HG02870 (cell line): ENCODE measurements around the gene PDE4B.
"Not testable (repeated sequence)": the region's sequence is repeated elsewhere in the genome, so short reads cannot be mapped to it uniquely, and the experiment has no call there.

ENCODE experiments used
- ATAC-seq: cut with Tn5 transposase; IDR thresholded peaks from one replicate; pipeline ENCODE4 v1.9.1; 2021; ENCODE audit warnings: mild to moderate bottlenecking, moderate library complexity; ENCODE audit not compliant: unreplicated experiment

Gene PDE4B

DNA sequence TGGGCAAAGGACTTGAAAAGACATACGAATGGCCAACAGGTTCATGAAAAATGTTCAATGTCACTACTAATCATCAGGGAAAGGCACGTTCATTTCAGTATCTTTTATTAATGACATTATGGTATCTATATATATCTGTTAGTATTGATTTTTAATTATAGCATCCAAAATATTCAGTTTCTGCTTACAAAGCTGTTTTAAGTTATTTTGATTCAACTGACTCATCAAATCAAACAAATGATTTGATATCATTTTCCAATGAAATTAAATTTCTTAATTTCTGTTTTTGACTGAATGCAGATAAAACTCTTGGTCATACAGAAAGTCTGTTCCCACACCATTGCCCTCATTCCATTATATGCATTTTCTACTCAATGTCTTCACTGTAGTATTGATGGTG lies 315.9 kb downstream of the PDE4B start:
- no peak for ATAC-seq

DNA sequence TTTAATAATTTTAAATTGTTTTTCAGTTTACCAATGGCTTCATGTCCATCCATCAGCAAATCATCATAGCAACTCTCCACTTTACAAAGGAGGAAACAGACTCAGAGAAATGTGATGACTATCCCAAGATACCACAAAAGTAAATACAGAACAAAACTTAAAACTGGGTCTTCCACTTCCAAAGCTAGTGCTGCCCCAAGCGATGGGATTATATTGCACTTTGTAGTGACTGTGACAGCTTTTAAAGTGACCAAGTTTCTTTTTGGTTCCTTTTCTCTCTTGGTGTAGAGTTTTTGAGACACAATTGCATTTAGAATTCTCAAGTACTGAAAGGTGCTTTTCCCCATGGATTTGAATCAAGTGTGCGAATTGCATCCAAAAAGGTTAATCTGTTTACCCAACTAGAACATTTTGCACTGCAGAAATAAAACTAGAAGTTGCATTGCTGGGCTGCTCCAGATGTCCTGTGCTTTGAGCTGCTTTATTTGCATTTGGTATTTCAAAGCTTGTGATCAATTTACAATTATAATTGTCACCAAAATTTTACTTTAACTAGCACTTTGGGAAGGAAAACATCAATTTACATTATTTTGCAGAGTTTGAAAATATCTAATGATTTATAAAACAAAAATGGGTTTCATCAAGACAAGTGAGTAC lies 320.2 kb downstream of the PDE4B start:
- no peak for ATAC-seq

DNA sequence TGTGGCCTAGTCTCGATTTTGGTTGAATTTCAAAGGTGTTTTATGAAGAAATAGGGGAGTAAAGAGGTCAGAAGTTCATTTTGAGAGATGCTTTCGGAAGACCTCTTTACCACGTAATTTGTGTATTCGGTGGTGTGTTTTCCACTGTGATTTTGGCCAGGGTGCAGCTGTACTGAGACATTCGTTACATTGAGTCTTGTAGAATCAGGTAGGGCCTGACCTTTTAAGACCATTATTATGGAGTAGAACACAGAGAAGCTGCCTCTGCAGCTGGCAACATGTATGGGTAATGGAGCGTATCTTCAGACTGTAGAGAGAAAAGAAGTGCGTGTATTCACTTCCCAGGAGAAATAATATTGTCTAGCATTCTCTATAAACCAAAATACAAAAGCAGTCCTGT lies 326.5 kb downstream of the PDE4B start:
- peak; percentile 95 for ATAC-seq

GRCh38 chr1:66124670-66125069 lies 332.0 kb downstream of the PDE4B start:
- ATAC-seq: no peak

- not testable (repeated sequence) for ATAC-seq
These were observed 335.9 kb downstream of the PDE4B start for GRCh38 chr1:66128641-66129040.

GRCh38 chr1:66132324-66132723 lies 339.6 kb downstream of the PDE4B start:
- no peak for ATAC-seq

GRCh38 chr1:66134004-66134403 lies 341.3 kb downstream of the PDE4B start:
- no peak for ATAC-seq

- no peak for ATAC-seq
These were observed 342.5 kb downstream of the PDE4B start for GRCh38 chr1:66135161-66135560.

DNA sequence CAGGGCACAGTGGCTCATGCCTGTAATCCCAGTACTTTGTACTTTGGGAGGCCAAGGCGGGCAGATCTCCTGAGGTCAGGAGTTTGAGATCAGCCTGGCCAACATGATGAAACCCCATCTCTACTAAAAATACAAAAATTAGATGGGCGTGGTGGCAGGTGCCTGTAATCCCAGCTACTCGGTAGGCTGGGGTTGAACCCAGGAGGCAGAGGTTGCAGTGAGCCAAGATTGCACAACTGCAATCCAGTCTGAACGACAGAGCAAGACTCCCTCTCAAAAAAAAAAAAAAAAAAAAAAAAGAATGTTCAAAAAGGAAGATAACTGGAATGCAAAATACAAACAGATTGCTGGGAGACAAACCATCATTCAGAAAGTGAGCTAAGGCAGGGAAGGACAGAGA lies 343.7 kb downstream of the PDE4B start:
- not testable (repeated sequence) for ATAC-seq

DNA sequence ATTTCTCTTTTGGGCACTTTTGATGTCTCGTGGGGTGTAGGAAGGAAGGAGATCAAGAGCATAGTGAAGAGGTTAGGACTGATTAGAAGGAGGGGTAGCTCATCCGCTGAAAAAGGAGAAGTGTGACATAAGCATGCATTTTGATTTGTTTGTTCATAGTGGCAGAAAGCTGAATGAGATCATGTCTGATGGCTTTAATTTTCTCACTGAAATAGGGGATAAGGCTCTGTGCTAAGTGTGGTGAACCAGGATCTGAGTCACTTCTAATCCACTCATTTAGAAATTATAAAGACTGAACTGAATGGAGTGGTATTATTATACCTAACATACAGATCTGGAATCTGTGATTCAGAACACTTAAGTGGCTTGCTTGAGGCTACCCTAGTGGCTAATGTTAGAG lies 344.5 kb downstream of the PDE4B start:
- no peak for ATAC-seq

DNA sequence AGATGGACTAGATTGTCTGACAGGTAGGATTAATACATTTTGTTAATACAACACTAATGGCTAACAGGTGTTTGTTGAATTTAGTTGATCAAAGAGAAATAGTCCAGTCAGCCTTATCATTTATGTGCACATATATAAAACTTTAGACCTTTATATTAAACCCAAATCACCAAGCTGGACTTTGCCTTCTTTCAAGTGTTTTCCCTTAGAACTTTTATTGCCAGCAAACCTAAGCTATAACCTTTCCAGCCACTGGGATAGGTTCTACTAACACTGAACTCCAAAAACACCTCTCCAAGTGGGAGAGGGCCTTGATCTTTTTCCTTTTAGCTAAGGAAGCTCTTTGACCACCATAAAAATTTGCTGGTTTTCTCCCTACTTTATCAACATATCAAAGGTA lies 345.9 kb downstream of the PDE4B start:
- ATAC-seq: no peak

- no peak for ATAC-seq
These were observed 347.4 kb downstream of the PDE4B start for GRCh38 chr1:66140072-66140471.

DNA sequence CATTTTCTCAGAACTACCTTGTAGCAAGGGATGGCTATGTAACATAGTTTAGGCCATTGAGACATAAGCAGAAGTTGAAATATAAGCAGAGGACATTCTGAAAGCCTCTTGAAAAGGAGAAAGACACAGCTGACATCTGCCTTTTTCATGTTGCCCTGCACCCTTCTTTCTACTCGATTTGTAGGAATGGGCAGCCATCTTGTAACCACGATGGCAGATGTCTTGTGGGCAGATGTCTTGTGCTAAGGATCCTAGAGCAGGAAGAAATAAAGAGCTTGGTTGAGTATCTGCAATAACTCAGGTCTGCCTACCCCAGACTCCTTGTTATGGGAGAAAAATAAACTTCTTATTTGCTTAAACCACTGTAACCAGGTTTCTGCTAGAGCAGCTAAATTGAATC lies 351.0 kb downstream of the PDE4B start:
- ATAC-seq: no peak

DNA sequence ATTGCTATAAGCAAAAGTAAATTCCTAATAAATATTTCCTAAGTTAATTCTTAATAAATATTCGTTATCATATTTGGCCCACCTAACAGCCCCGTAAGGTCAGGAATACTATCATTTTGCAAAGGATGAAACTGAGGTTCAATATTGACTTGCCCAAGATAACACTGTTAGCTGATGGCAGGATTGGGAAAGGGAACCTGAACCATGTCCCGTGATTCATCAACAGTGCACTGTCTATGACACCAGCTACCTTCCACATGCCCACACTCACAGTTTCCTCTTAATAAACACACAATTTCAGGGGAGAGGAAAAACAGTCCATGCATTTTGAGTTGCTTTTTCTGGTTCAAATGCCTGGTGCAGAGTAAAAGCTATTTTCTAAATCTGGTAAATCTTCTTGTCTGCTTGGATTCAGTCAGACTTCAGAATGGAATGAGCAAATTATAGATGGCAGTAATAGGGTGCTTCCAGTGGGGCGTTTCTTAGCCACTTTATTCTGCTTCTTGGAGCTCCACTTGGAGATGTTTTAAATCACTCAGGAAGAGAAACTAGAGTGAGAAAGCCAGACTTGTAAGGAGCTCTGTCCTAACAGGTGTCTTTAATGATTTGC lies 354.6 kb downstream of the PDE4B start:
- ATAC-seq: no peak

DNA sequence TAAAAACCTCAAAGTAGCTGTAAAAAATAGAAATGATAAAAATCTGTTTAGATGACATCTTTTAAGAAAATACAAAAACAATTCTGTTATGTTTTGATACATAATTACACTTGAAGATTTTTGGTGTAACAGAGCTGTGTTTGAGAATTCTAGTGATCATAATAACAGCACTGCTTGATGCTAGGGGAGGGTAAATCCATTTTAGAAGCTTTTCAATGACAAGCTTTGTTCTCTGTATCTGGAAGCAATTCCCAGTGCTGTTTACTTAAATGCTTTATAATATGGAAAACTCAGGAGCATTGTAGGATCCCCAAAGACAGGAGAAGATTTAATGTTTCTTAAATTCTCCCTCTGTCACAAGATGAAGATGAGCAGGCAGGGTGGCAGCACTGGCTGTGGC lies 359.3 kb downstream of the PDE4B start:
- no peak for ATAC-seq

DNA sequence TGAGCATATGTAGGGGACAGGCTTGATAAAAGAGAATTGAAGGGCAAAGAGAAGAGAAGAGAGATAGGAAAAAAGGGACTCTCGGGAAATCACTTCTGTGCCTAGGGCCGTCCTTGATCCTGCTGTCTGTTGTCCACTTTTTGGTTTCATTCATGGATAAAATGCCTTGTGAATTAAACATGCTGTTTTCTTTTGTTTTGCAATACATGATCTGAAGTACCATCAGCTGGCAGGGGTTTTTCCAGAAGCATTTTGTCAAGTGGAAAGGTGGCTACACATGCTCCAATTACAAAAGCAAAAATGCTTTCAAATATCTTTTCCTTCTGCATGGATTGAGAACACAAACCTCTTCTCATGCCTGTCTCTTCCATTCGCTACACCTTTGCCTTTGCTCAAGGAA lies 361.7 kb downstream of the PDE4B start:
- no peak for ATAC-seq

DNA sequence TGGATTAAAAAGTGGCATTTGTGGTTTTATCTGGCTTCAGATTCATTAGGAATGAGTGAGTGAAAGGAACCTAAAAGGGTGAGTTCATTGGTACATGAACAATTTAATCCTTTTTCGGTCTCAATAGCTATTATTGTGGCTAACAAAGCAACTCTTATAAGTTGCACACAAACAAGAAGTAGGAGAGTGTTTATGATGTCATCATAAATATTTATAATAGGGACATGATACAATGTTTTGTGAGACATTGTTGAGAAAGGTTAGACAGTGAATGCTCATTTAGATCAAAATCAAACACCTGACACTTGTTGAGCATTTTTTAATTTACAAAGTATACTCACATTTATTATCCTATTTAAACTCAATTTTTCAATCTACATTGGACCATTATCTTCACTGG lies 363.4 kb downstream of the PDE4B start:
- no peak for ATAC-seq

DNA sequence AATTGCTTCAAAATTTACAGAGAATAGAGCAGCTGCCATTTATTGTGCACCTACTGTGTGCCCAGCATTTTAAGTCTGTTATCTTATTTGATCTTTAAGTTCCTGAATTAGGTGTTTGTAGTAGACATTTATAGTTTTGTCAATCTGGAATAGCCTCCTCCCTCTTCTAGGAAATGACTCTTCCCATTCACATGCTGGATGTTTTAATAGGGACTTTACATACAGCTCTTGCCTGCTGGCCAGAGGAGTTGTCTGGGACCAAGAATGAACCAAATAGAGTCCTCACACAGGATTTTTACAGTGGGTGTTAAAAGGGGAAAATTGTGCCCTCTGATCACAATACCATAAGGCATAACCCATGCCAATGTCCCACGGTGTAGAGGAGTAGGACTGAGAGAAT lies 367.1 kb downstream of the PDE4B start:
- ATAC-seq: no peak

GRCh38 chr1:66160719-66161118 lies 368.0 kb downstream of the PDE4B start:
- no peak for ATAC-seq

GRCh38 chr1:66166753-66167152 lies 374.1 kb downstream of the PDE4B start:
- no peak for ATAC-seq

DNA sequence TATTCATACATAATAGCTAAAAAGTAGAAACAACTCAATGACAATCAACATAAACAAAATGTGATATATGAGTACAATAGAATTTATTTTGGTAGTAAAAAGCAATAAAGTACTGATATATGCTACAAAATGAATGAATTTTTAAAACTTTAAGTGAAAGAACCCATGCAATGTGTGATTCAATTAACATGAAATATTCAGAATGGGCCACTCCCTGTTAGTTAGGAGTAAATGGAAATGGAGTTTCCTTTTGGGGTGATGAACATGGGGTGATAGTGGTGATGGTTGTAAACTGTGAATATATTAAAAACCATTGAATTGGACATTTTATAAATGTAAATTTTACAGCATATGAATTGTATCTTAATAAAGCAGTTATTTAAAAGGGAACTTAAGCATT lies 374.6 kb downstream of the PDE4B start:
- ATAC-seq: no peak

DNA sequence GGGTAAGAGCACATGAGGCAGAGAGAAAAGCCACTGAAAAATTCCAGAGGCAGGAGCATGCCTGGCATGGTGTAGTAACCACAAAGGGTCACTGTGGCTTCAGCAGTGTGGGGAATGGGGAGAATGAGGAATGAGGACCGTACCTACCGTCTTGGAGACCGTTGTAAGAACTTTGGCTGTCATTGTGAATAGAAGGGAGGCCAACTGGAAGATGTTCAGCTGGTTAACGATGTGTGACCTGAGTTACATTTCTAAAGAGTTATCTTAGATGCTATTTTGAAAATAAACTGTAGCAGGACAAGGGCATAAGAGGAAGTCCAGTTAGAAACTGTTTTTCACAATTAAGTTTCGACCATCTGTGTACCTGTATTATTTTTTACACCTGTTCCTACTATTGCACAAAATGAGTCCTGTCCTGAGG lies 375.8 kb downstream of the PDE4B start:
- ATAC-seq: peak; percentile 52
